Measurements from ENCODE around the gene ACMSD. TPM values are rescaled to one million over a fixed set of nuclear protein-coding genes. Genes with fewer than 3 reads are reported as not detected.

Gene ACMSD
- total and polyA plus RNA-seq, 2 of the 4 experiments (the other 2 are of a cell fraction) = not detected

GRCh38 chr2:134869946-134870736 is 31.7 kb downstream of the ACMSD start:
- no peak overlapping the region for H2AFZ ChIP-seq (replicated peaks; ENCODE audit: low read length, poor library complexity)
- H3K27ac ChIP-seq (ENCODE audit: insufficient read depth, low read length) = no peak overlapping the region
- no peaks in the 10 kb centered on the region for H3K36me3 ChIP-seq (ENCODE audit: control insufficient read depth, insufficient read depth, low read length)
- ChIA-PET CTCF (no interaction called here), POLR2A (ENCODE audit: unreplicated experiment) (no interaction called here)
- no peak overlapping the region for H3K56ac ChIP-seq (ENCODE audit: extremely low read depth, insufficient read depth, low read length)
- no peak overlapping the region for H3K4ac ChIP-seq (ENCODE audit: low read depth, low read length)
- DNase-seq = peak; percentile 77
- no peak overlapping the region for H3K4me3 ChIP-seq (ENCODE audit: insufficient read depth, low read depth, low read length)
- H3K79me1 ChIP-seq (ENCODE audit: low read depth in 1 of 2, low read length in 2 of 2) = no peaks in the 10 kb centered on the region
- in situ Hi-C loops (cut with MboI; ENCODE audit: low sequenced_read_pairs) = no loop called here
- H3K9ac ChIP-seq (ENCODE audit: low read depth, low read length) = no peak overlapping the region
- no peak overlapping the region for H2AK5ac ChIP-seq (ENCODE audit: low read depth, low read length)
- H3K4me1 ChIP-seq (ENCODE audit: control insufficient read depth, insufficient read depth, low read length) = peaks cover 9% of the 10 kb centered on the region; the same call in 1 of the 2 replicates
- H2BK20ac ChIP-seq (ENCODE audit: low read depth, low read length) = no peak overlapping the region
- dilution Hi-C loops (cut with HindIII; ENCODE audit: low sequenced_read_pairs, unreplicated experiment) = no loop called here
- H3K4me2 ChIP-seq (ENCODE audit: low read depth, low read length) = no peak overlapping the region
- BruUV-seq (replicated peaks) = no TSS peak
- no peaks in the 10 kb centered on the region for H4K20me1 ChIP-seq (ENCODE audit: insufficient read depth, low read length)
- H4K5ac ChIP-seq (ENCODE audit: low read depth, low read length) = no peak overlapping the region
- 85% methylated on average over 5 of the region's 8 CpGs; no CpG with 5 or more reads in 1 of the 2 experiments for WGBS, 2 experiments (ENCODE audit: extremely low coverage in 2 of 2, insufficient read length in 1 of 2)
- ATAC-seq (ENCODE audit: low read depth) = peak; percentile 51
- H3K9me3 ChIP-seq (ENCODE audit: control insufficient read depth, insufficient read depth, low read length) = no peaks in the 10 kb centered on the region
- no peak overlapping the region for H4K91ac ChIP-seq (ENCODE audit: insufficient read depth, low read depth, low read length)
- H2BK120ac ChIP-seq (ENCODE audit: low read depth, low read length) = no peak overlapping the region
- H3K14ac ChIP-seq (replicated peaks; ENCODE audit: low read depth, low read length) = no peak overlapping the region
- H3K9me1 ChIP-seq (ENCODE audit: insufficient read depth, low read length) = no peaks in the 10 kb centered on the region; the same call in 1 of the 2 replicates
- no peaks in the 10 kb centered on the region for H3K27me3 ChIP-seq (ENCODE audit: control insufficient read depth, insufficient read depth, low read length)
- no peak overlapping the region for H3K23ac ChIP-seq (ENCODE audit: low read depth, low read length)
- TF ChIP-seq CEBPB (IDR thresholded peaks at IDR 0.05; ENCODE audit: low read depth, low read length) = no peak
- TF ChIP-seq RCOR1 (IDR thresholded peaks at IDR 0.05; ENCODE audit: insufficient replicate concordance, low read length) = no peak
- TF ChIP-seq MAZ (IDR thresholded peaks at IDR 0.05; ENCODE audit: borderline replicate concordance, low read depth, low read length) = no peak
- TF ChIP-seq MXI1 (IDR thresholded peaks at IDR 0.05; ENCODE audit: borderline replicate concordance, low read depth, low read length) = no peak
- TF ChIP-seq CHD1 (IDR thresholded peaks at IDR 0.05; ENCODE audit: low read depth, low read length) = no peak
- no peak for TF ChIP-seq MAFK (IDR thresholded peaks at IDR 0.05; ENCODE audit: low read depth, low read length)
- no peak for TF ChIP-seq ELK1 (IDR thresholded peaks at IDR 0.05; ENCODE audit: borderline replicate concordance, low read depth, low read length)
- TF ChIP-seq FOS (IDR thresholded peaks at IDR 0.05; ENCODE audit: low read depth, low read length) = no peak
- no peak for TF ChIP-seq NFE2L2 (IDR thresholded peaks at IDR 0.05; ENCODE audit: low read depth, low read length)
- TF ChIP-seq, protein P1, sequence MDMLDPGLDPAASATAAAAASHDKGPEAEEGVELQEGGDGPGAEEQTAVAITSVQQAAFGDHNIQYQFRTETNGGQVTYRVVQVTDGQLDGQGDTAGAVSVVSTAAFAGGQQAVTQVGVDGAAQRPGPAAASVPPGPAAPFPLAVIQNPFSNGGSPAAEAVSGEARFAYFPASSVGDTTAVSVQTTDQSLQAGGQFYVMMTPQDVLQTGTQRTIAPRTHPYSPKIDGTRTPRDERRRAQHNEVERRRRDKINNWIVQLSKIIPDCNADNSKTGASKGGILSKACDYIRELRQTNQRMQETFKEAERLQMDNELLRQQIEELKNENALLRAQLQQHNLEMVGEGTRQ (IDR thresholded peaks at IDR 0.05; ENCODE audit: low read depth, low read length) = no peak
- no peak for TF ChIP-seq SMC3 (IDR thresholded peaks at IDR 0.05; ENCODE audit: low read depth, low read length)
- TF ChIP-seq, protein P2, sequence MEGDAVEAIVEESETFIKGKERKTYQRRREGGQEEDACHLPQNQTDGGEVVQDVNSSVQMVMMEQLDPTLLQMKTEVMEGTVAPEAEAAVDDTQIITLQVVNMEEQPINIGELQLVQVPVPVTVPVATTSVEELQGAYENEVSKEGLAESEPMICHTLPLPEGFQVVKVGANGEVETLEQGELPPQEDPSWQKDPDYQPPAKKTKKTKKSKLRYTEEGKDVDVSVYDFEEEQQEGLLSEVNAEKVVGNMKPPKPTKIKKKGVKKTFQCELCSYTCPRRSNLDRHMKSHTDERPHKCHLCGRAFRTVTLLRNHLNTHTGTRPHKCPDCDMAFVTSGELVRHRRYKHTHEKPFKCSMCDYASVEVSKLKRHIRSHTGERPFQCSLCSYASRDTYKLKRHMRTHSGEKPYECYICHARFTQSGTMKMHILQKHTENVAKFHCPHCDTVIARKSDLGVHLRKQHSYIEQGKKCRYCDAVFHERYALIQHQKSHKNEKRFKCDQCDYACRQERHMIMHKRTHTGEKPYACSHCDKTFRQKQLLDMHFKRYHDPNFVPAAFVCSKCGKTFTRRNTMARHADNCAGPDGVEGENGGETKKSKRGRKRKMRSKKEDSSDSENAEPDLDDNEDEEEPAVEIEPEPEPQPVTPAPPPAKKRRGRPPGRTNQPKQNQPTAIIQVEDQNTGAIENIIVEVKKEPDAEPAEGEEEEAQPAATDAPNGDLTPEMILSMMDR (conservative IDR thresholded peaks at IDR 0.05; ENCODE audit: low read depth, low read length) = no peak
- no peak for TF ChIP-seq RFX5 (IDR thresholded peaks at IDR 0.05; ENCODE audit: low read depth, low read length)
- TF ChIP-seq BHLHE40 (IDR thresholded peaks at IDR 0.05; ENCODE audit: low read depth, low read length) = no peak
- TF ChIP-seq RAD21 (IDR thresholded peaks at IDR 0.05; ENCODE audit: low read length) = no peak
- TF ChIP-seq POLR2A (IDR thresholded peaks at IDR 0.05; ENCODE audit: low read depth, low read length) = no peak
- intact Hi-C loops (cut with micrococcal nuclease) = no loop called here
- no peak overlapping the region for H3K18ac ChIP-seq (ENCODE audit: low read depth, low read length)
- H4K8ac ChIP-seq (ENCODE audit: low read depth in 2 of 2, low read length in 2 of 2) = no peak overlapping the region
- H2AK9ac ChIP-seq (replicated peaks; ENCODE audit: low read depth, low read length, poor library complexity) = no peak overlapping the region
- no peak overlapping the region for H2BK15ac ChIP-seq (ENCODE audit: low read depth, low read length)
- no peak overlapping the region for H2BK5ac ChIP-seq (ENCODE audit: low read depth, low read length, poor library complexity, severe bottlenecking)
